HCT116 (cell line): ENCODE results near the gene SRI. TPM values are rescaled to one million over a fixed set of nuclear protein-coding genes. Genes with fewer than 3 reads are reported as not detected.

Experiments used
- ATAC-seq: fragments of 200-7000 bp; cut with Tn5 transposase; 2 replicates; pipeline ENCODE4 v1.9.1; 2020; ENCODE audit warnings: mild to moderate bottlenecking, moderate library complexity
- BruUV-seq: library from RNA; stranded (reverse); fragments of 400-500 nt; replicated peaks from 2 replicates; lab custom pipeline; 2021; lab: Mats Ljungman, UMichigan
- CTCF ChIA-PET: fragments of 300-600 bp; sonication (Branson Sonifier 250); formaldehyde crosslinking; loops from one replicate; lab custom pipeline; 2021; ENCODE audit warnings: antibody characterized with exemption; lab: Charles Lee
- POLR2A ChIA-PET: fragments of 300-600, 350-600 bp; sonication (Branson Sonifier 250); formaldehyde crosslinking; loops from one replicate; lab custom pipeline; 2021; ENCODE audit warnings: antibody characterized with exemption; lab: Charles Lee
- RAD21 ChIA-PET, 2 experiments: fragments of 300-600 bp; sonication (Branson Sonifier 250); formaldehyde crosslinking; loops; one replicate each; lab custom pipeline; 2023; ENCODE audit warnings: low total read pairs in 2 of 2; ENCODE audit not compliant: uncharacterized antibody in 2 of 2, unreplicated experiment in 2 of 2, low non-redundant PET in 1 of 2; lab: Charles Lee
- DNase-seq: peaks from one replicate; pipeline ENCODE4 v3.0.0-alpha.2; 2010; ENCODE audit warnings: low read depth, low spot score
- H2AFZ ChIP-seq: fragments of 200-600 bp; shearing (Covaris generic), sonication (generic); 2 replicates; pipeline ENCODE4 v1.6.1; 2017; ENCODE audit warnings: low read depth, mixed run types, mixed read lengths, antibody characterized with exemption, low read length; ENCODE audit not compliant: poor library complexity, severe bottlenecking
- H3K27ac ChIP-seq: 2 replicates; pipeline ENCODE4 v1.5.1; 2012; ENCODE audit warnings: low read depth, low read length
- H3K27me3 ChIP-seq: fragments of 200-600 bp; sonication (generic); 2 replicates; pipeline ENCODE4 v1.6.1; 2016; ENCODE audit warnings: mixed run types, low read length, mixed read lengths; ENCODE audit not compliant: insufficient read depth
- H3K36me3 ChIP-seq, 2 experiments: fragments of 200-500 bp in 1 of 2; fragments of 200-600 bp in 1 of 2; sonication (Bioruptor generic) in 1 of 2; sonication (generic) in 1 of 2; 2 replicates each; pipeline versions ENCODE4 v1.5.1 to v1.6.1; 2014 to 2016; ENCODE audit warnings: low read length in 2 of 2, inconsistent platforms in 1 of 2, mixed read lengths in 1 of 2, mixed run types in 1 of 2; ENCODE audit not compliant: insufficient read depth in 2 of 2, control insufficient read depth in 1 of 2
- H3K4me1 ChIP-seq, 2 experiments: fragments of 200-600 bp in 1 of 2; sonication (generic) in 1 of 2; 2 replicates each; pipeline versions ENCODE4 v1.5.1 to v1.6.1; 2012 to 2017; ENCODE audit warnings: low read length in 2 of 2, inconsistent platforms in 1 of 2, mild to moderate bottlenecking in 1 of 2, mixed read lengths in 1 of 2, mixed run types in 1 of 2, moderate library complexity in 1 of 2; ENCODE audit not compliant: insufficient read depth in 2 of 2, control insufficient read depth in 1 of 2
- H3K4me2 ChIP-seq: fragments of 200-600 bp; sonication (generic); 2 replicates; pipeline ENCODE4 v1.6.1; 2017; ENCODE audit warnings: mixed run types, low read length, mixed read lengths
- H3K4me3 ChIP-seq, 2 experiments: fragments of 200-600 bp in 1 of 2; sonication (generic) in 1 of 2; replicated peaks in 1 of 2; 2 replicates each; pipeline ENCODE4 v1.5.1; 2011 to 2016; ENCODE audit warnings: low read length in 2 of 2, control low read depth in 1 of 2, low read depth in 1 of 2, mild to moderate bottlenecking in 1 of 2, mixed read lengths in 1 of 2, mixed run types in 1 of 2
- H3K79me2 ChIP-seq: fragments of 200-600 bp; sonication (generic); 2 replicates; pipeline ENCODE4 v1.6.1; 2017; ENCODE audit warnings: mild to moderate bottlenecking, mixed run types, low read length, moderate library complexity, mixed read lengths; ENCODE audit not compliant: insufficient read depth
- H3K9ac ChIP-seq: fragments of 200-600 bp; sonication (generic); 2 replicates; pipeline ENCODE4 v1.6.1; 2016; ENCODE audit warnings: low read length, mixed read lengths
- H3K9me2 ChIP-seq: fragments of 200-600 bp; sonication (generic), shearing (Covaris generic); 2 replicates; pipeline ENCODE4 v1.6.1; 2017; ENCODE audit warnings: mixed run types, mild to moderate bottlenecking, moderate library complexity; ENCODE audit not compliant: insufficient read depth
- H3K9me3 ChIP-seq, 2 experiments: fragments of 200-500 bp in 1 of 2; fragments of 200-600 bp in 1 of 2; sonication (Bioruptor generic) in 1 of 2; sonication (generic) in 1 of 2; 2 replicates each; pipeline ENCODE4 v1.6.1; 2014 to 2017; ENCODE audit warnings: low read length in 2 of 2, mixed read lengths in 2 of 2, inconsistent platforms in 1 of 2, low read depth in 1 of 2, mild to moderate bottlenecking in 1 of 2, mixed run types in 1 of 2, moderate library complexity in 1 of 2; ENCODE audit not compliant: control insufficient read depth in 1 of 2, insufficient read depth in 1 of 2
- H4K20me1 ChIP-seq: fragments of 200-600 bp; sonication (generic), shearing (Covaris generic); 2 replicates; pipeline ENCODE4 v1.6.1; 2017; ENCODE audit warnings: mixed run types, mild to moderate bottlenecking, moderate library complexity; ENCODE audit not compliant: insufficient read depth
- EZH2 ChIP-seq: fragments of 200-600 bp; sonication (generic); IDR thresholded peaks from 2 replicates; pipeline ENCODE4 v1.6.1; 2017; ENCODE audit warnings: antibody characterized with exemption, mixed run types
- SIN3A ChIP-seq: IDR thresholded peaks from 2 replicates; pipeline ENCODE4 v1.6.1; 2012; ENCODE audit warnings: low read depth
- YY1 ChIP-seq: IDR thresholded peaks from 2 replicates; pipeline ENCODE4 v1.6.1; 2011; ENCODE audit warnings: low read length, low read depth, moderate library complexity, mild to moderate bottlenecking; ENCODE audit not compliant: insufficient replicate concordance; ENCODE audit errors: extremely low read depth
- ZBTB33 ChIP-seq: IDR thresholded peaks from 2 replicates; pipeline ENCODE4 v1.6.1; 2011; ENCODE audit warnings: mild to moderate bottlenecking, low read length, moderate library complexity; ENCODE audit not compliant: insufficient replicate concordance; ENCODE audit errors: extremely low read depth
- ZNF274 ChIP-seq: fragments of 200-500 bp; sonication (Bioruptor generic); IDR thresholded peaks from 2 replicates; pipeline ENCODE4 v1.6.1; 2014; ENCODE audit warnings: mild to moderate bottlenecking, low read depth, low read length, inconsistent platforms
- intact Hi-C: fragments of 100-400 bp; cut with micrococcal nuclease; formaldehyde crosslinking; loops from 2 replicates; pipeline ENCODE4 v1.10.0; 2022
- total RNA-seq: library from RNA; stranded (reverse); gene quantifications from one replicate; pipeline ENCODE4 v1.2.1, GENCODE V29; 2021; ENCODE audit not compliant: unreplicated experiment
- TF ChIP-seq, protein P1 (sequence below): IDR thresholded peaks from 2 replicates; pipeline ENCODE4 v1.6.1; 2012; ENCODE audit warnings: low read depth
- TF ChIP-seq, protein P2 (sequence below): IDR thresholded peaks from 2 replicates; pipeline ENCODE4 v1.6.1; 2012

Gene SRI
- total RNA-seq, 1 experiment from 2014 or later, result 114 TPM

- intact Hi-C loops, result loop anchor here (2.0 kb wide), 1 partner anchor 661 kb away; no protein-coding TSS in a partner anchor
- ChIA-PET CTCF (no interaction called here), POLR2A (no interaction called here), RAD21 (no interaction called here)
- H3K4me3 ChIP-seq, result no peak overlapping the region
- H3K9ac ChIP-seq, result no peak overlapping the region
- no peak overlapping the region for H2AFZ ChIP-seq
- no peak for TF ChIP-seq YY1
- TF ChIP-seq, protein P1, sequence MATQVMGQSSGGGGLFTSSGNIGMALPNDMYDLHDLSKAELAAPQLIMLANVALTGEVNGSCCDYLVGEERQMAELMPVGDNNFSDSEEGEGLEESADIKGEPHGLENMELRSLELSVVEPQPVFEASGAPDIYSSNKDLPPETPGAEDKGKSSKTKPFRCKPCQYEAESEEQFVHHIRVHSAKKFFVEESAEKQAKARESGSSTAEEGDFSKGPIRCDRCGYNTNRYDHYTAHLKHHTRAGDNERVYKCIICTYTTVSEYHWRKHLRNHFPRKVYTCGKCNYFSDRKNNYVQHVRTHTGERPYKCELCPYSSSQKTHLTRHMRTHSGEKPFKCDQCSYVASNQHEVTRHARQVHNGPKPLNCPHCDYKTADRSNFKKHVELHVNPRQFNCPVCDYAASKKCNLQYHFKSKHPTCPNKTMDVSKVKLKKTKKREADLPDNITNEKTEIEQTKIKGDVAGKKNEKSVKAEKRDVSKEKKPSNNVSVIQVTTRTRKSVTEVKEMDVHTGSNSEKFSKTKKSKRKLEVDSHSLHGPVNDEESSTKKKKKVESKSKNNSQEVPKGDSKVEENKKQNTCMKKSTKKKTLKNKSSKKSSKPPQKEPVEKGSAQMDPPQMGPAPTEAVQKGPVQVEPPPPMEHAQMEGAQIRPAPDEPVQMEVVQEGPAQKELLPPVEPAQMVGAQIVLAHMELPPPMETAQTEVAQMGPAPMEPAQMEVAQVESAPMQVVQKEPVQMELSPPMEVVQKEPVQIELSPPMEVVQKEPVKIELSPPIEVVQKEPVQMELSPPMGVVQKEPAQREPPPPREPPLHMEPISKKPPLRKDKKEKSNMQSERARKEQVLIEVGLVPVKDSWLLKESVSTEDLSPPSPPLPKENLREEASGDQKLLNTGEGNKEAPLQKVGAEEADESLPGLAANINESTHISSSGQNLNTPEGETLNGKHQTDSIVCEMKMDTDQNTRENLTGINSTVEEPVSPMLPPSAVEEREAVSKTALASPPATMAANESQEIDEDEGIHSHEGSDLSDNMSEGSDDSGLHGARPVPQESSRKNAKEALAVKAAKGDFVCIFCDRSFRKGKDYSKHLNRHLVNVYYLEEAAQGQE, result no peak
- no peak for TF ChIP-seq ZBTB33
- no peak for TF ChIP-seq ZNF274
- TF ChIP-seq SIN3A, result no peak
- no peak for TF ChIP-seq EZH2
- TF ChIP-seq, protein P2, sequence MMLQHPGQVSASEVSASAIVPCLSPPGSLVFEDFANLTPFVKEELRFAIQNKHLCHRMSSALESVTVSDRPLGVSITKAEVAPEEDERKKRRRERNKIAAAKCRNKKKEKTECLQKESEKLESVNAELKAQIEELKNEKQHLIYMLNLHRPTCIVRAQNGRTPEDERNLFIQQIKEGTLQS, result no peak
- ATAC-seq (no peak), DNase-seq (no peak)
- H3K9me3 ChIP-seq, result no peaks in the 10 kb centered on the region
- H3K79me2 ChIP-seq, result no peaks in the 10 kb centered on the region
- H3K9me2 ChIP-seq, result no peaks in the 10 kb centered on the region
- H3K27ac ChIP-seq, result no peak overlapping the region
- no peaks in the 10 kb centered on the region for H4K20me1 ChIP-seq
- H3K4me1 ChIP-seq, result no peaks in the 10 kb centered on the region
- H3K4me2 ChIP-seq, result no peak overlapping the region
- no peaks in the 10 kb centered on the region for H3K27me3 ChIP-seq
- no peaks in the 10 kb centered on the region for H3K36me3 ChIP-seq
- no TSS peak for BruUV-seq
Observed at GRCh38 chr7:88167721-88168120, 52.1 kb downstream of the SRI start.
